SH-SY5Y (cell line): ENCODE measurements around the gene RPS6KB2.

Experiments
- GATA2 ChIP-seq: IDR thresholded peaks from 2 replicates; pipeline ENCODE4 v1.6.1; 2011; ENCODE audit warnings: mild to moderate bottlenecking, low read depth, low read length
- GATA3 ChIP-seq: IDR thresholded peaks from 2 replicates; pipeline ENCODE4 v1.6.1; 2011; ENCODE audit warnings: low read depth, mild to moderate bottlenecking, low read length, moderate library complexity

The RPS6KB2 gene

GRCh38 chr11:67392183-67392715 is 36.0 kb upstream of the RPS6KB2 start:
- TF ChIP-seq GATA3 (no peak), GATA2 (no peak)

- TF ChIP-seq GATA3 (no peak), GATA2 (no peak)
Observed at GRCh38 chr11:67393437-67393836, 34.9 kb upstream of the RPS6KB2 start.

GRCh38 chr11:67393990-67394389 is 34.3 kb upstream of the RPS6KB2 start:
- TF ChIP-seq GATA2 (no peak), GATA3 (no peak)

GRCh38 chr11:67395555-67396258 is 32.6 kb upstream of the RPS6KB2 start:
- TF ChIP-seq GATA2 (no peak), GATA3 (no peak)

GRCh38 chr11:67396259-67396581 is 32.1 kb upstream of the RPS6KB2 start:
- TF ChIP-seq GATA3 (no peak), GATA2 (no peak)

- TF ChIP-seq GATA3 (no peak), GATA2 (no peak)
Observed at GRCh38 chr11:67396587-67397389, 31.5 kb upstream of the RPS6KB2 start.

- TF ChIP-seq GATA2 (no peak), GATA3 (no peak)
Observed at GRCh38 chr11:67397536-67397935, 30.8 kb upstream of the RPS6KB2 start.

- TF ChIP-seq GATA3 (no peak), GATA2 (no peak)
Observed at GRCh38 chr11:67397986-67398660, 30.2 kb upstream of the RPS6KB2 start.

GRCh38 chr11:67398661-67399563 is 29.4 kb upstream of the RPS6KB2 start:
- TF ChIP-seq GATA3 (no peak), GATA2 (no peak)

- TF ChIP-seq GATA3 (no peak), GATA2 (no peak)
Observed at GRCh38 chr11:67400251-67400941, 27.9 kb upstream of the RPS6KB2 start.

- no peak for TF ChIP-seq GATA2
- no peak for TF ChIP-seq GATA3
Observed at GRCh38 chr11:67400942-67401494, 27.3 kb upstream of the RPS6KB2 start.

GRCh38 chr11:67401495-67402191 is 26.7 kb upstream of the RPS6KB2 start, which contains the start of gene PPP1CA:
PPP1CA (minus strand) TSS chr11:67401858; CDS start chr11:67401782, 76 bp downstream.
- no peak for TF ChIP-seq GATA3
- no peak for TF ChIP-seq GATA2
